DOHH2 (cell line): ENCODE results near the gene RHCE.

Source experiments
- EZH2phosphoT487 ChIP-seq: fragments of 200-600 bp; sonication (generic); IDR thresholded peaks from 2 replicates; pipeline ENCODE4 v1.6.1; 2017; ENCODE audit warnings: borderline replicate concordance, mild to moderate bottlenecking, antibody characterized with exemption, low read length, moderate library complexity, mixed read lengths
- TF ChIP-seq, protein P1 (sequence below): fragments of 200-600 bp; sonication (generic); IDR thresholded peaks from one replicate; pipeline ENCODE4 v1.5.1; 2014; ENCODE audit warnings: antibody characterized with exemption, mild to moderate bottlenecking, low read depth, low read length; ENCODE audit not compliant: poor library complexity, severe bottlenecking

DNA sequence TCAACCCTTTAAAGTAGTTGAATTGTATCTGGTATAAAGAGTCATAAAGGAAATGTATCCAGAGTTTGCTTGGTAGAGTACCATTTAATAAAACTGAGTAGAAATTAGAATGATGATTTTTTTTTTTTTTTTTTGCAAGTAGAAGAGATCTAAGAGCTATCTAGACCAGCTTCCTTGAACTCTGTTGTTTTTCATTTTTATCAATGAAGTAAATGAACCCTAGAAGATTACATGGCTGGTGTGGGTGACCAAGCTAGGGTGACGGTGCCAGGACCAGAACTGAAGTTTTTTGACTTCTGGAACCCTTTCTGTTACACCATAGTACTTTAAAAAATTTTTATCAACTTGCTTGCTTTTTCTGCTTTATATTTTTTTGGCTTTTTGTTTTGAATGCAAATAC lies 47.0 kb upstream of the RHCE start:
- TF ChIP-seq, protein P1, sequence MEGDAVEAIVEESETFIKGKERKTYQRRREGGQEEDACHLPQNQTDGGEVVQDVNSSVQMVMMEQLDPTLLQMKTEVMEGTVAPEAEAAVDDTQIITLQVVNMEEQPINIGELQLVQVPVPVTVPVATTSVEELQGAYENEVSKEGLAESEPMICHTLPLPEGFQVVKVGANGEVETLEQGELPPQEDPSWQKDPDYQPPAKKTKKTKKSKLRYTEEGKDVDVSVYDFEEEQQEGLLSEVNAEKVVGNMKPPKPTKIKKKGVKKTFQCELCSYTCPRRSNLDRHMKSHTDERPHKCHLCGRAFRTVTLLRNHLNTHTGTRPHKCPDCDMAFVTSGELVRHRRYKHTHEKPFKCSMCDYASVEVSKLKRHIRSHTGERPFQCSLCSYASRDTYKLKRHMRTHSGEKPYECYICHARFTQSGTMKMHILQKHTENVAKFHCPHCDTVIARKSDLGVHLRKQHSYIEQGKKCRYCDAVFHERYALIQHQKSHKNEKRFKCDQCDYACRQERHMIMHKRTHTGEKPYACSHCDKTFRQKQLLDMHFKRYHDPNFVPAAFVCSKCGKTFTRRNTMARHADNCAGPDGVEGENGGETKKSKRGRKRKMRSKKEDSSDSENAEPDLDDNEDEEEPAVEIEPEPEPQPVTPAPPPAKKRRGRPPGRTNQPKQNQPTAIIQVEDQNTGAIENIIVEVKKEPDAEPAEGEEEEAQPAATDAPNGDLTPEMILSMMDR = no peak
- TF ChIP-seq EZH2phosphoT487 = no peak
